ENCODE results near the gene PTGR1. TPM values are rescaled to one million over a fixed set of nuclear protein-coding genes. Genes with fewer than 3 reads are reported as not detected.
"Not testable (repeated sequence)": the region's sequence is repeated elsewhere in the genome, so short reads cannot be mapped to it uniquely, and the experiment has no call there.

Gene PTGR1
- total and polyA plus RNA-seq, 2 donors, result 8.0 to 16.5 TPM

DNA sequence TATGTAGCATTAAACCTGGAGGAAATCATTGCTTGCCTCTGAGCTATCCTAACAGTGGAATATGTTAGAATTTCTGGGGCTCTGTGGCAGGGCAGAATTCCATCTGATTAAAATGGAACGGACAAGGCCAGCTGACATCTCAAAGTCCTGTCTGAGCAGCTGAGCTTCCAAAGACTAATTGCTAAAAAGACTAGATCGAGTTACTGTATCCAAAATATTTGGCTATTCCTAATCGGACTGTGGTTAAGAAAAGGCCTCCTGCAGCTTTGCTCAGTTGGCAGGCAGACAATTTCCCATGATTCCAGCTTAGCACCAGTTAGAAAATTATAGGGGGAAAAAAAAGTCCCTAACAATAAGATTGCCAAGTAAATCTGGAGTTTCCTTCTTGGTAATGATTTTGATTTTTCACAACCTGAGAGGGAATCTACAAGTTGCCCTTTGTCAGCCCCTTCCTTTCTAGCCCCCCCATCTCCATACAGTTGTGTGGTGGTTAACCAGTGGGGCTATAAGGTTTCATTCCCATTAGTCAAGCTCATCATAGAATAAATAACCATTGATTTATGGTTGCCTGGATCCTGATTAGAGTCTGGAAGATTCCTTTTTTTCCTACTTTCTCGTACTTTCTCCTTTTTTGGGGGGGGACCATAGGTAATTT, 26.4 kb downstream of the PTGR1 start:
- Histone ChIP-seq H3K9me3 (ENCODE audit: control insufficient read depth in 2 of 2, insufficient read depth in 1 of 2, low read length in 1 of 2) (peaks cover 0 to 9% of the 10 kb centered on the region in 2 donors), H3K27me3 (ENCODE audit: control insufficient read depth in 2 of 2, insufficient read depth in 1 of 2, low read length in 1 of 2) (no peaks in the 10 kb centered on the region), H3K27ac (ENCODE audit: low read depth in 1 of 2, low read length in 1 of 2) (no peak overlapping the region), H3K4me1 (ENCODE audit: control insufficient read depth in 2 of 2, insufficient read depth in 2 of 2, low read length in 2 of 2) (no peaks in the 10 kb centered on the region), H3K4me3 (ENCODE audit: low read length in 2 of 2) (no peak overlapping the region), H3K36me3 (ENCODE audit: control insufficient read depth in 2 of 2, insufficient read depth in 2 of 2, low read length in 1 of 2) (peaks cover 0 to 6% of the 10 kb centered on the region in 2 donors)
- peak in 1 of 9 donors; percentile 9 for DNase-seq (ENCODE audit: low read depth in 6 of 9, low spot score in 9 of 9)
- WGBS, result 88% methylated on average over 4 of the region's 4 CpGs

DNA sequence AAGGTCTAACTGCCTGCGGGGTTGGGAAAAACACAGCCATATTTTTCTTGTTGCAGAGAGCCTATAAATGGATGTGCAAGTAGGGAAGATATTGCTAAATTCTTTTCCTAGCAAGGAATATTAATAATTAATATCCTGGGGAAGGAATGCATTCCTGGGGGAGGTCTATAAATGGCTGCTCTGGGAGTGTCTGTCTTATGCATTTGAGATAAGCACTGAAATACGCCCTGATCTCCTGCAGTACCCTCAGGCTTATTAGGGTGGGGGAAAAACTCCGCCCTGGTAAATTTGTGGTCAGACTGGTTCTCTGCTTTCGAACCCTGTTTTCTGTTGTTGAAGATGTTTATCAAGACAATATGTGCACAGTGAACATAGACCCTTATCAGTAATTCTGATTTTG, 31.3 kb downstream of the PTGR1 start:
- H3K36me3 ChIP-seq (ENCODE audit: control insufficient read depth in 2 of 2, insufficient read depth in 2 of 2, low read length in 1 of 2); H3K4me1 ChIP-seq (ENCODE audit: control insufficient read depth in 2 of 2, insufficient read depth in 2 of 2, low read length in 2 of 2); H3K27me3 ChIP-seq (ENCODE audit: control insufficient read depth in 2 of 2, insufficient read depth in 1 of 2, low read length in 1 of 2); DNase-seq (ENCODE audit: low read depth in 6 of 9, low spot score in 9 of 9); H3K4me3 ChIP-seq (ENCODE audit: low read length in 2 of 2); H3K27ac ChIP-seq (ENCODE audit: low read depth in 1 of 2, low read length in 1 of 2): not testable (repeated sequence)
- H3K9me3 ChIP-seq (ENCODE audit: control insufficient read depth in 2 of 2, insufficient read depth in 1 of 2, low read length in 1 of 2), result peaks cover 1 to 26% of the 10 kb centered on the region in 2 donors
- WGBS, result 97% methylated on average over 4 of the region's 4 CpGs

- Histone ChIP-seq H3K27ac (ENCODE audit: low read depth in 1 of 2, low read length in 1 of 2) (no peak overlapping the region), H3K4me1 (ENCODE audit: control insufficient read depth in 2 of 2, insufficient read depth in 2 of 2, low read length in 2 of 2) (no peaks in the 10 kb centered on the region), H3K36me3 (ENCODE audit: control insufficient read depth in 2 of 2, insufficient read depth in 2 of 2, low read length in 1 of 2) (peaks cover 0 to 6% of the 10 kb centered on the region in 2 donors), H3K27me3 (ENCODE audit: control insufficient read depth in 2 of 2, insufficient read depth in 1 of 2, low read length in 1 of 2) (no peaks in the 10 kb centered on the region), H3K4me3 (ENCODE audit: low read length in 2 of 2) (no peak overlapping the region), H3K9me3 (ENCODE audit: control insufficient read depth in 2 of 2, insufficient read depth in 1 of 2, low read length in 1 of 2) (peaks cover 1 to 26% of the 10 kb centered on the region in 2 donors)
- no peak for DNase-seq (ENCODE audit: low read depth in 6 of 9, low spot score in 9 of 9)
- 84% methylated on average over 1 of the region's 1 CpG for WGBS
These were observed 33.2 kb downstream of the PTGR1 start for GRCh38 chr9:111566234-111566633.

- Histone ChIP-seq H3K4me3 (ENCODE audit: low read length in 2 of 2) (no peak overlapping the region), H3K9me3 (ENCODE audit: control insufficient read depth in 2 of 2, insufficient read depth in 1 of 2, low read length in 1 of 2) (peaks cover 2 to 35% of the 10 kb centered on the region in 2 donors), H3K36me3 (ENCODE audit: control insufficient read depth in 2 of 2, insufficient read depth in 2 of 2, low read length in 1 of 2) (no peaks in the 10 kb centered on the region), H3K27ac (ENCODE audit: low read depth in 1 of 2, low read length in 1 of 2) (no peak overlapping the region), H3K4me1 (ENCODE audit: control insufficient read depth in 2 of 2, insufficient read depth in 2 of 2, low read length in 2 of 2) (no peaks in the 10 kb centered on the region), H3K27me3 (ENCODE audit: control insufficient read depth in 2 of 2, insufficient read depth in 1 of 2, low read length in 1 of 2) (no peaks in the 10 kb centered on the region)
- DNase-seq (ENCODE audit: low read depth in 6 of 9, low spot score in 9 of 9), result no peak
These were observed 38.2 kb downstream of the PTGR1 start for GRCh38 chr9:111561165-111561719.

- Histone ChIP-seq H3K9me3 (ENCODE audit: control insufficient read depth in 2 of 2, insufficient read depth in 1 of 2, low read length in 1 of 2) (peaks cover 2 to 32% of the 10 kb centered on the region in 2 donors), H3K27ac (ENCODE audit: low read depth in 1 of 2, low read length in 1 of 2) (no peak overlapping the region), H3K4me3 (ENCODE audit: low read length in 2 of 2) (no peak overlapping the region), H3K4me1 (ENCODE audit: control insufficient read depth in 2 of 2, insufficient read depth in 2 of 2, low read length in 2 of 2) (no peaks in the 10 kb centered on the region), H3K36me3 (ENCODE audit: control insufficient read depth in 2 of 2, insufficient read depth in 2 of 2, low read length in 1 of 2) (no peaks in the 10 kb centered on the region), H3K27me3 (ENCODE audit: control insufficient read depth in 2 of 2, insufficient read depth in 1 of 2, low read length in 1 of 2) (no peaks in the 10 kb centered on the region)
- no peak for DNase-seq (ENCODE audit: low read depth in 6 of 9, low spot score in 9 of 9)
- 94% methylated on average over 7 of the region's 7 CpGs for WGBS
These were observed 40.3 kb downstream of the PTGR1 start for GRCh38 chr9:111559000-111559610.

DNA sequence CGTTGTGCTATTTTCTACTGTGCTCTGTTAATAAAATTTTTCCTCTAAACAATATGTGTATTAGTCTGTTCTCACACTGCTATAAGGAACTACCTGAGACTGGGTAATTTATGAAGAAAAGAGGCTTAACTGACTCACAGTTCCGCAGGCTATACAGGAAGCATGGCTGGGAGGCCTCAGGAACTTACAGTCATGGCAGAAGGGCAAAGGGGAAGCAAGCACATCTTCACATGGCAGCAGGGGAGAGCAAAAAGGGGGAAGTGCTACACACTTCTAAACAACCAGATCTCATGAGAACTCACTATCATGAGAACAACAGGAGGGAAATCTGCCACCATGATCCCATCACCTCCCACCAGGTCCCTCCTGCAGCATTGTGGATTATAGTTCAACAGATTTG, 44.0 kb downstream of the PTGR1 start:
- not testable (repeated sequence) for H3K27ac ChIP-seq (ENCODE audit: low read depth in 1 of 2, low read length in 1 of 2); H3K4me3 ChIP-seq (ENCODE audit: low read length in 2 of 2); H3K36me3 ChIP-seq (ENCODE audit: control insufficient read depth in 2 of 2, insufficient read depth in 2 of 2, low read length in 1 of 2); H3K4me1 ChIP-seq (ENCODE audit: control insufficient read depth in 2 of 2, insufficient read depth in 2 of 2, low read length in 2 of 2); DNase-seq (ENCODE audit: low read depth in 6 of 9, low spot score in 9 of 9); H3K27me3 ChIP-seq (ENCODE audit: control insufficient read depth in 2 of 2, insufficient read depth in 1 of 2, low read length in 1 of 2)
- 61% methylated on average over 2 of the region's 2 CpGs for WGBS
- H3K9me3 ChIP-seq (ENCODE audit: control insufficient read depth in 2 of 2, insufficient read depth in 1 of 2, low read length in 1 of 2), result peaks cover 2 to 28% of the 10 kb centered on the region in 2 donors

- H3K27ac ChIP-seq (ENCODE audit: low read depth in 1 of 2, low read length in 1 of 2), result no peak overlapping the region
- no peaks in the 10 kb centered on the region for H3K27me3 ChIP-seq (ENCODE audit: control insufficient read depth in 2 of 2, insufficient read depth in 1 of 2, low read length in 1 of 2)
- DNase-seq (ENCODE audit: low read depth in 6 of 9, low spot score in 9 of 9), result no peak
- 96% methylated on average over 2 of the region's 2 CpGs for WGBS
- no peaks in the 10 kb centered on the region for H3K36me3 ChIP-seq (ENCODE audit: control insufficient read depth in 2 of 2, insufficient read depth in 2 of 2, low read length in 1 of 2)
- peaks cover 1 to 5% of the 10 kb centered on the region in 2 donors for H3K9me3 ChIP-seq (ENCODE audit: control insufficient read depth in 2 of 2, insufficient read depth in 1 of 2, low read length in 1 of 2)
- H3K4me3 ChIP-seq (ENCODE audit: low read length in 2 of 2), result no peak overlapping the region
- no peaks in the 10 kb centered on the region for H3K4me1 ChIP-seq (ENCODE audit: control insufficient read depth in 2 of 2, insufficient read depth in 2 of 2, low read length in 2 of 2)
These were observed 50.8 kb downstream of the PTGR1 start for GRCh38 chr9:111548623-111549022.

- no peak for DNase-seq (ENCODE audit: low read depth in 6 of 9, low spot score in 9 of 9)
- no peaks in the 10 kb centered on the region for H3K36me3 ChIP-seq (ENCODE audit: control insufficient read depth in 2 of 2, insufficient read depth in 2 of 2, low read length in 1 of 2)
- WGBS, result 96% methylated on average over 11 of the region's 11 CpGs
- no peak overlapping the region for H3K4me3 ChIP-seq (ENCODE audit: low read length in 2 of 2)
- H3K9me3 ChIP-seq (ENCODE audit: control insufficient read depth in 2 of 2, insufficient read depth in 1 of 2, low read length in 1 of 2), result peaks cover 0 to 10% of the 10 kb centered on the region in 2 donors
- no peak overlapping the region for H3K27ac ChIP-seq (ENCODE audit: low read depth in 1 of 2, low read length in 1 of 2)
- H3K4me1 ChIP-seq (ENCODE audit: control insufficient read depth in 2 of 2, insufficient read depth in 2 of 2, low read length in 2 of 2), result no peaks in the 10 kb centered on the region
- no peaks in the 10 kb centered on the region for H3K27me3 ChIP-seq (ENCODE audit: control insufficient read depth in 2 of 2, insufficient read depth in 1 of 2, low read length in 1 of 2)
These were observed 56.8 kb downstream of the PTGR1 start for GRCh38 chr9:111542497-111543254.
